ENCODE results near the gene TES. TPM values are rescaled to one million over a fixed set of nuclear protein-coding genes. Genes with fewer than 3 reads are reported as not detected.

Gene TES
- total and polyA plus RNA-seq, 9 of the 15 experiments (the other 6 are each of a cell fraction or from before 2014, with no cell fraction given), result 20.7 to 61.6 (median 53.8) TPM

DNA sequence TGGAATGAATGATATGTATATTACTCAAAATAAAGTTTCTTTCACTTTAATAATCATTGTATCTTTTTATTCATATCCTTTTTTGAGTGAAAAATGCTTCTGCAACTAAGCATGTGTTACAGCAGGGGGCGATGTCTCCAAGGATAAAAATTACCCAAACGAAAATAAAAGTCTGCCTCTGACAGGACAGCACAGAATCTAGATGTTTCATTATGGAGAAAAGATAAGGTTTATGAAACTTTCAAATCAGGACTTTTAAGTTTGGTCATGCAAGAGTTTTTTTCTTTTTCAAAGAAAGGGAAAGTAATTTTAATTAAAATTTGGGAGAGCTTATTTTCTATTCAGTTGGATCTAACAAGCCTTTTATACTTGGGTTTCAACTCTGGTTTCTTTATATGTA lies 48.4 kb downstream of the TES start (continued):
- TF ChIP-seq ZNF436 (CRISPR knock-in tag; IDR thresholded peaks at IDR 0.05), result no peak
- no peak for TF ChIP-seq NONO (IDR thresholded peaks at IDR 0.05; ENCODE audit: low read depth in 2 of 2, low read length in 1 of 2)
- TF ChIP-seq STAG1 (CRISPR knock-in tag; IDR thresholded peaks at IDR 0.05; ENCODE audit: borderline replicate concordance), result peak; percentile 44; the same call in 1 of the 2 replicates
- TF ChIP-seq, protein P1, sequence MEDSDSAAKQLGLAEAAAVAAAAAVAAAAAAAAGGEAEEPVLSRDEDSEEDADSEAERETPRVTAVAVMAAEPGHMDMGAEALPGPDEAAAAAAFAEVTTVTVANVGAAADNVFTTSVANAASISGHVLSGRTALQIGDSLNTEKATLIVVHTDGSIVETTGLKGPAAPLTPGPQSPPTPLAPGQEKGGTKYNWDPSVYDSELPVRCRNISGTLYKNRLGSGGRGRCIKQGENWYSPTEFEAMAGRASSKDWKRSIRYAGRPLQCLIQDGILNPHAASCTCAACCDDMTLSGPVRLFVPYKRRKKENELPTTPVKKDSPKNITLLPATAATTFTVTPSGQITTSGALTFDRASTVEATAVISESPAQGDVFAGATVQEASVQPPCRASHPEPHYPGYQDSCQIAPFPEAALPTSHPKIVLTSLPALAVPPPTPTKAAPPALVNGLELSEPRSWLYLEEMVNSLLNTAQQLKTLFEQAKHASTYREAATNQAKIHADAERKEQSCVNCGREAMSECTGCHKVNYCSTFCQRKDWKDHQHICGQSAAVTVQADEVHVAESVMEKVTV (CRISPR knock-in tag; IDR thresholded peaks at IDR 0.05), result peak; percentile 99
- TF ChIP-seq ARID2 (IDR thresholded peaks at IDR 0.05), result peak; percentile 95; the same call in 1 of the 2 replicates
- TF ChIP-seq, protein P2, sequence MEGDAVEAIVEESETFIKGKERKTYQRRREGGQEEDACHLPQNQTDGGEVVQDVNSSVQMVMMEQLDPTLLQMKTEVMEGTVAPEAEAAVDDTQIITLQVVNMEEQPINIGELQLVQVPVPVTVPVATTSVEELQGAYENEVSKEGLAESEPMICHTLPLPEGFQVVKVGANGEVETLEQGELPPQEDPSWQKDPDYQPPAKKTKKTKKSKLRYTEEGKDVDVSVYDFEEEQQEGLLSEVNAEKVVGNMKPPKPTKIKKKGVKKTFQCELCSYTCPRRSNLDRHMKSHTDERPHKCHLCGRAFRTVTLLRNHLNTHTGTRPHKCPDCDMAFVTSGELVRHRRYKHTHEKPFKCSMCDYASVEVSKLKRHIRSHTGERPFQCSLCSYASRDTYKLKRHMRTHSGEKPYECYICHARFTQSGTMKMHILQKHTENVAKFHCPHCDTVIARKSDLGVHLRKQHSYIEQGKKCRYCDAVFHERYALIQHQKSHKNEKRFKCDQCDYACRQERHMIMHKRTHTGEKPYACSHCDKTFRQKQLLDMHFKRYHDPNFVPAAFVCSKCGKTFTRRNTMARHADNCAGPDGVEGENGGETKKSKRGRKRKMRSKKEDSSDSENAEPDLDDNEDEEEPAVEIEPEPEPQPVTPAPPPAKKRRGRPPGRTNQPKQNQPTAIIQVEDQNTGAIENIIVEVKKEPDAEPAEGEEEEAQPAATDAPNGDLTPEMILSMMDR (IDR thresholded peaks at IDR 0.05 in 2 of 3, conservative IDR thresholded peaks at IDR 0.05 in 1 of 3; ENCODE audit: insufficient read depth in 2 of 3, low read depth in 1 of 3, low read length in 3 of 3), result peak; percentile 78 to 97 (median 78)
- TF ChIP-seq ZEB2 (IDR thresholded peaks at IDR 0.05), result 0 out of 2 replicates have a peak, but pooled peaks have one; percentile 11
- 0 out of 2 replicates have a peak, but pooled peaks have one; percentile 24 for TF ChIP-seq SOX6 (IDR thresholded peaks at IDR 0.05)
- no peak for TF ChIP-seq EZH2 (IDR thresholded peaks at IDR 0.05; ENCODE audit: borderline replicate concordance, low read depth, low read length)
- no peak for TF ChIP-seq STAT5A (IDR thresholded peaks at IDR 0.05; ENCODE audit: borderline replicate concordance, low read length)
- no peak for TF ChIP-seq ZNF121 (CRISPR knock-in tag; conservative IDR thresholded peaks at IDR 0.05)
- no peak for TF ChIP-seq KAT7 (CRISPR knock-in tag; IDR thresholded peaks at IDR 0.05; ENCODE audit: borderline replicate concordance)
- peak; percentile 77; the same call in 1 of the 2 replicates for TF ChIP-seq CC2D1A (IDR thresholded peaks at IDR 0.05)
- peak; percentile 97 for TF ChIP-seq SMC3 (conservative IDR thresholded peaks at IDR 0.05; ENCODE audit: insufficient read depth, low read depth, low read length)
- TF ChIP-seq CBFB (CRISPR knock-in tag; IDR thresholded peaks at IDR 0.05), result no peak
- TF ChIP-seq, protein P3, sequence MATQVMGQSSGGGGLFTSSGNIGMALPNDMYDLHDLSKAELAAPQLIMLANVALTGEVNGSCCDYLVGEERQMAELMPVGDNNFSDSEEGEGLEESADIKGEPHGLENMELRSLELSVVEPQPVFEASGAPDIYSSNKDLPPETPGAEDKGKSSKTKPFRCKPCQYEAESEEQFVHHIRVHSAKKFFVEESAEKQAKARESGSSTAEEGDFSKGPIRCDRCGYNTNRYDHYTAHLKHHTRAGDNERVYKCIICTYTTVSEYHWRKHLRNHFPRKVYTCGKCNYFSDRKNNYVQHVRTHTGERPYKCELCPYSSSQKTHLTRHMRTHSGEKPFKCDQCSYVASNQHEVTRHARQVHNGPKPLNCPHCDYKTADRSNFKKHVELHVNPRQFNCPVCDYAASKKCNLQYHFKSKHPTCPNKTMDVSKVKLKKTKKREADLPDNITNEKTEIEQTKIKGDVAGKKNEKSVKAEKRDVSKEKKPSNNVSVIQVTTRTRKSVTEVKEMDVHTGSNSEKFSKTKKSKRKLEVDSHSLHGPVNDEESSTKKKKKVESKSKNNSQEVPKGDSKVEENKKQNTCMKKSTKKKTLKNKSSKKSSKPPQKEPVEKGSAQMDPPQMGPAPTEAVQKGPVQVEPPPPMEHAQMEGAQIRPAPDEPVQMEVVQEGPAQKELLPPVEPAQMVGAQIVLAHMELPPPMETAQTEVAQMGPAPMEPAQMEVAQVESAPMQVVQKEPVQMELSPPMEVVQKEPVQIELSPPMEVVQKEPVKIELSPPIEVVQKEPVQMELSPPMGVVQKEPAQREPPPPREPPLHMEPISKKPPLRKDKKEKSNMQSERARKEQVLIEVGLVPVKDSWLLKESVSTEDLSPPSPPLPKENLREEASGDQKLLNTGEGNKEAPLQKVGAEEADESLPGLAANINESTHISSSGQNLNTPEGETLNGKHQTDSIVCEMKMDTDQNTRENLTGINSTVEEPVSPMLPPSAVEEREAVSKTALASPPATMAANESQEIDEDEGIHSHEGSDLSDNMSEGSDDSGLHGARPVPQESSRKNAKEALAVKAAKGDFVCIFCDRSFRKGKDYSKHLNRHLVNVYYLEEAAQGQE (IDR thresholded peaks at IDR 0.05; ENCODE audit: borderline replicate concordance), result peak; percentile 94
- TF ChIP-seq, protein P3 (CRISPR knock-in tag; IDR thresholded peaks at IDR 0.05; ENCODE audit: low read depth), result no peak
- peak; percentile 96 to 99 for TF ChIP-seq RAD21 (CRISPR knock-in tag; conservative IDR thresholded peaks at IDR 0.05 in 1 of 2, IDR thresholded peaks at IDR 0.05 in 1 of 2)

All from K562 (cell line).